SK-N-MC (cell line): ENCODE data around the gene RHCE.

Experiments used
- EZH2 ChIP-seq: fragments of 200-600 bp; sonication (generic); IDR thresholded peaks from one replicate; pipeline ENCODE4 v1.6.1; 2017; ENCODE audit warnings: antibody characterized with exemption
- FOXP2 ChIP-seq: optimal IDR thresholded peaks from 2 replicates; pipeline ENCODE3; 2011; ENCODE audit warnings: mild to moderate bottlenecking, moderate library complexity; ENCODE audit not compliant: insufficient read depth; ENCODE audit errors: extremely low read length, control extremely low read depth
- POLR2AphosphoS5 ChIP-seq: IDR thresholded peaks from 2 replicates; pipeline ENCODE4 v1.6.1; 2012; ENCODE audit warnings: mild to moderate bottlenecking, low read depth, low read length, borderline replicate concordance

DNA sequence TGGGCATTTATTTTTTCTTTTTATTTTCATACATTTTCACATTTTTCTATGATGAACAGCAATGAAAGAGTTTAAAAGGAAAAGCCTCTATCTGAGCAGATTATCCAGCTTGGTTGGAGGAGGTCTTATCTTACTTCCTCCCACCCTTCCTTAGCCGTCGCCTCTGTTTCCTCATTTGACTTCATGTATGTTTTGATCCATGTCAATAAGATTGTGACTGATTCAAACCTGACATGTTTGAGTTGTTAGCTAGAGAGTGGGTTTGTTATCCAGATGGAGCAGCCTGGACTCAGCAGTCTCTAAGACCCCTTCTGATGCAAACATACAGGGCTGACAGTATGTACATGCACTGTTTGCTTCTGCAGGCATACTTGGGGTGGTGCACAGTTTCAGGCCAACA lies 41.2 kb upstream of the RHCE start:
- TF ChIP-seq POLR2AphosphoS5 (no peak), EZH2 (no peak), FOXP2 (no peak)
